Esophagus muscularis mucosa (tissue), 4 donors: Measurements from ENCODE around the gene MDFIC. TPM values are rescaled to one million over a fixed set of nuclear protein-coding genes. Genes with fewer than 3 reads are reported as not detected.
A peak's percentile ranks its signal among the peaks of the same experiment; 100 is the strongest.

Experiments
- DNase-seq: peaks from one replicate; pipeline ENCODE4 v3.0.0-alpha.2; 2017; ENCODE audit errors: extremely low spot score
- H3K27ac ChIP-seq, 4 donors: fragments of 200-600 bp; sonication (generic); replicated peaks in 1 of 4; 1 replicate in 3 of 4; 2 replicates in 1 of 4; pipeline ENCODE4 v1.5.1; 2016 to 2019; ENCODE audit warnings: mild to moderate bottlenecking in 1 of 4
- H3K27me3 ChIP-seq, 4 donors: fragments of 200-600 bp; sonication (generic); one replicate each; pipeline versions ENCODE4 v1.5.1 to v1.6.0; 2016 to 2019
- H3K36me3 ChIP-seq, 4 donors: fragments of 200-600 bp; sonication (generic); one replicate each; pipeline ENCODE4 v1.5.1; 2016 to 2019
- H3K4me1 ChIP-seq, 4 donors: fragments of 200-600 bp; sonication (generic); one replicate each; pipeline ENCODE4 v1.5.1; 2016 to 2019
- H3K4me3 ChIP-seq, 4 donors: fragments of 200-600 bp; sonication (generic); 1 replicate in 2 of 4; 2 replicates in 2 of 4; pipeline ENCODE4 v1.5.1; 2016 to 2019; ENCODE audit warnings: mild to moderate bottlenecking in 4 of 4, moderate library complexity in 1 of 4
- H3K9me3 ChIP-seq, 4 donors: fragments of 200-600 bp; sonication (generic); 1 replicate in 3 of 4; 2 replicates in 1 of 4; pipeline ENCODE4 v1.5.1; 2016 to 2019
- CTCF ChIP-seq, 3 experiments: fragments of 200-600 bp in 2 of 3; fragments of 450-650 bp in 1 of 3; sonication (generic) in 2 of 3; IDR thresholded peaks; one replicate each; pipeline ENCODE4 v1.5.1; 2017 to 2019; ENCODE audit warnings: antibody characterized with exemption in 3 of 3, mild to moderate bottlenecking in 2 of 3, moderate library complexity in 1 of 3
- EP300 ChIP-seq: sonication (generic); formaldehyde crosslinking; IDR thresholded peaks from one replicate; pipeline ENCODE4 v1.6.1; 2017; ENCODE audit warnings: antibody characterized with exemption
- POLR2A ChIP-seq: fragments of 450-650 bp; IDR thresholded peaks from one replicate; pipeline ENCODE4 v1.6.1; 2017; ENCODE audit warnings: antibody characterized with exemption, moderate library complexity, mild to moderate bottlenecking, low read depth
- POLR2AphosphoS5 ChIP-seq, 2 donors: sonication (generic); formaldehyde crosslinking; IDR thresholded peaks; one replicate each; pipeline ENCODE4 v1.6.1; 2017; ENCODE audit warnings: antibody characterized with exemption in 2 of 2
- WGBS: methylation state at CpG from one replicate; pipeline ENCODE4 v1.1.5; 2018; 5-methylcytosine and 5-hydroxymethylcytosine counted together
- intact Hi-C: fragments of 100-400 bp; cut with DNase I; formaldehyde crosslinking; loops from one replicate; pipeline ENCODE4 v1.15.1; 2023
- total RNA-seq, 4 donors: library from RNA; depleted of rRNA; stranded (reverse); fragments of >200 nt; gene quantifications; one replicate each; pipeline versions ENCODE4 v1.1.0 to v1.2.1, GENCODE V29; 2016

Gene MDFIC
- total RNA-seq, 4 donors from 2014 or later = 34.5 to 71.3 (median 36.5) TPM

GRCh38 chr7:114932991-114933390, 11.1 kb downstream of the MDFIC start:
- TF ChIP-seq EP300 (no peak), POLR2AphosphoS5 (IDR thresholded peaks at IDR 0.05) (no peak), POLR2A (no peak), CTCF (IDR thresholded peaks at IDR 0.05) (no peak)
- intact Hi-C loops = no loop called here
- no peak for DNase-seq
- Histone ChIP-seq H3K9me3 (no peaks in the 10 kb centered on the region), H3K4me3 (no peak overlapping the region), H3K36me3 (no peaks in the 10 kb centered on the region), H3K27me3 (no peaks in the 10 kb centered on the region), H3K27ac (peak overlapping the region in 3 of 4 donors; percentile 15 to 43 (median 29)), H3K4me1 (peaks cover 16 to 85% (median 80%) of the 10 kb centered on the region in 4 donors)
- 74% methylated on average over 5 of the region's 5 CpGs for WGBS

- intact Hi-C loops = no loop called here
- H3K27ac ChIP-seq = peak overlapping the region; percentile 15 to 50 (median 34)
Observed at GRCh38 chr7:114933658-114934057, 11.8 kb downstream of the MDFIC start.

GRCh38 chr7:114934086-114934485, 12.2 kb downstream of the MDFIC start:
- Histone ChIP-seq H3K4me1 (peaks cover 16 to 84% (median 73%) of the 10 kb centered on the region in 4 donors), H3K9me3 (no peaks in the 10 kb centered on the region), H3K27ac (peak overlapping the region; percentile 15 to 50 (median 22)), H3K36me3 (no peaks in the 10 kb centered on the region), H3K27me3 (no peaks in the 10 kb centered on the region), H3K4me3 (no peak overlapping the region)
- intact Hi-C loops = no loop called here
- TF ChIP-seq EP300 (no peak), POLR2A (no peak), CTCF (IDR thresholded peaks at IDR 0.05) (no peak), POLR2AphosphoS5 (IDR thresholded peaks at IDR 0.05) (no peak)
- 84% methylated on average over 1 of the region's 1 CpG for WGBS
- DNase-seq = no peak

More at GRCh38 chr7:114933658-114934057, 11.8 kb downstream of the MDFIC start:
- no peak for DNase-seq
- Histone ChIP-seq H3K27me3 (no peaks in the 10 kb centered on the region), H3K4me1 (peaks cover 16 to 84% (median 76%) of the 10 kb centered on the region in 4 donors), H3K4me3 (no peak overlapping the region), H3K36me3 (no peaks in the 10 kb centered on the region), H3K9me3 (no peaks in the 10 kb centered on the region)
- TF ChIP-seq POLR2AphosphoS5 (IDR thresholded peaks at IDR 0.05) = no peak
- no peak for TF ChIP-seq POLR2A
- no peak for TF ChIP-seq EP300
- TF ChIP-seq CTCF (IDR thresholded peaks at IDR 0.05) = no peak
- 56% methylated on average over 5 of the region's 5 CpGs for WGBS

GRCh38 chr7:114934713-114935112, 12.8 kb downstream of the MDFIC start:
- no peak overlapping the region for H3K27ac ChIP-seq
- no peak for TF ChIP-seq CTCF (IDR thresholded peaks at IDR 0.05)
- TF ChIP-seq POLR2AphosphoS5 (IDR thresholded peaks at IDR 0.05) = no peak
- no peak for TF ChIP-seq POLR2A
- TF ChIP-seq EP300 = no peak
- peaks cover 16 to 84% (median 70%) of the 10 kb centered on the region in 4 donors for H3K4me1 ChIP-seq
- H3K4me3 ChIP-seq = no peak overlapping the region
- intact Hi-C loops = no loop called here
- no peak for DNase-seq
- H3K36me3 ChIP-seq = no peaks in the 10 kb centered on the region
- H3K27me3 ChIP-seq = no peaks in the 10 kb centered on the region
- no peaks in the 10 kb centered on the region for H3K9me3 ChIP-seq

GRCh38 chr7:114936471-114936870, 14.6 kb downstream of the MDFIC start:
- H3K9me3 ChIP-seq = no peaks in the 10 kb centered on the region
- H3K4me1 ChIP-seq = peaks cover 18 to 75% (median 56%) of the 10 kb centered on the region in 4 donors
- no peak for DNase-seq
- H3K27ac ChIP-seq = no peak overlapping the region
- H3K4me3 ChIP-seq = no peak overlapping the region
- TF ChIP-seq CTCF (IDR thresholded peaks at IDR 0.05) (no peak), POLR2AphosphoS5 (IDR thresholded peaks at IDR 0.05) (no peak), EP300 (no peak), POLR2A (no peak)
- H3K36me3 ChIP-seq = no peaks in the 10 kb centered on the region
- intact Hi-C loops = no loop called here
- H3K27me3 ChIP-seq = no peaks in the 10 kb centered on the region
- WGBS = 69% methylated on average over 2 of the region's 2 CpGs
